ENCODE data around the gene TCF12.

- TF ChIP-seq, protein P1, sequence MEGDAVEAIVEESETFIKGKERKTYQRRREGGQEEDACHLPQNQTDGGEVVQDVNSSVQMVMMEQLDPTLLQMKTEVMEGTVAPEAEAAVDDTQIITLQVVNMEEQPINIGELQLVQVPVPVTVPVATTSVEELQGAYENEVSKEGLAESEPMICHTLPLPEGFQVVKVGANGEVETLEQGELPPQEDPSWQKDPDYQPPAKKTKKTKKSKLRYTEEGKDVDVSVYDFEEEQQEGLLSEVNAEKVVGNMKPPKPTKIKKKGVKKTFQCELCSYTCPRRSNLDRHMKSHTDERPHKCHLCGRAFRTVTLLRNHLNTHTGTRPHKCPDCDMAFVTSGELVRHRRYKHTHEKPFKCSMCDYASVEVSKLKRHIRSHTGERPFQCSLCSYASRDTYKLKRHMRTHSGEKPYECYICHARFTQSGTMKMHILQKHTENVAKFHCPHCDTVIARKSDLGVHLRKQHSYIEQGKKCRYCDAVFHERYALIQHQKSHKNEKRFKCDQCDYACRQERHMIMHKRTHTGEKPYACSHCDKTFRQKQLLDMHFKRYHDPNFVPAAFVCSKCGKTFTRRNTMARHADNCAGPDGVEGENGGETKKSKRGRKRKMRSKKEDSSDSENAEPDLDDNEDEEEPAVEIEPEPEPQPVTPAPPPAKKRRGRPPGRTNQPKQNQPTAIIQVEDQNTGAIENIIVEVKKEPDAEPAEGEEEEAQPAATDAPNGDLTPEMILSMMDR (IDR thresholded peaks at IDR 0.05), result no peak
- TF ChIP-seq POLR2A (IDR thresholded peaks at IDR 0.05) (no peak), POLR2AphosphoS5 (IDR thresholded peaks at IDR 0.05) (no peak)
Observed at GRCh38 chr15:57324590-57324890, 406.1 kb downstream of the TCF12 start.

Measured in transverse colon (tissue), 4 donors.